Body of pancreas (tissue), 4 donors: ENCODE data around the gene PPP2R5A.

Experiments
- POLR2A ChIP-seq, 3 donors: fragments of 450-650 bp; IDR thresholded peaks; one replicate each; pipeline ENCODE4 v1.6.1; 2016; ENCODE audit warnings: antibody characterized with exemption in 3 of 3, mild to moderate bottlenecking in 2 of 3
- TF ChIP-seq, protein P1 (sequence below), 7 experiments: fragments of 450-650 bp in 4 of 7; fragments of 200-600 bp in 3 of 7; sonication (generic) in 3 of 7; IDR thresholded peaks; one replicate each; pipeline ENCODE4 v1.5.1; 2016 to 2019; ENCODE audit warnings: antibody characterized with exemption in 7 of 7

DNA sequence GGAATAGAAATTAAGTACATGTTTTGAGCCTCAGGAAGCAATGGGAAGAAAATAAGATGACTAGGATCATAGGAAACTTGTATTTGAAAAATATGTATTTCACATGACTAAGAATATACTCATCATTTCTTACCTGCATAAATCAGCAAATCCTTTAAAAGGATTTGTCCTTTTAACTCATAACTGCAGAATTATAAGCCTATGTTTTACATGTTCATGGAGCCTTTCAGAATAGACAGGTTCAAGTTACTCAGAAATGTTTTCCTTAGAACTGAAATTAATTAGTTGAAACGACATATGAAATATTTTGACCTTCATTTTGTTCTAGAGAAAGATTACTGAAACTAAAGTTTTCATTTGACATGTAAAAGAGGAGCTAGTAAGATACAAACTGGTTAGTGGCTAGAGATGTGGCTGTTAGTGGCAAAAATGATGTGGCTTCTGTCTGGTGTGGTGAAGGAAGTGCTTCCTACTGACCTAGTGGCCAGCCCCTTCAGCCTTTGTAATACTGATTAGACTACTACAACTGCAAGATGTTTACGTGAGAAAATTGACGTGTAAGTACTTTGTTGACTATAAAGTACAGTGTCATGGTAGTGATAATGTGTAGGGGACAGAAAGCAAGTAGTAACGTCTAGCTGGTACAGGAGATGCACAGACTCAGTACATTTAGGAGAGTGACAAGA is 74.7 kb downstream of the PPP2R5A start:
- no peak for TF ChIP-seq POLR2A (IDR thresholded peaks at IDR 0.05)
- TF ChIP-seq, protein P1, sequence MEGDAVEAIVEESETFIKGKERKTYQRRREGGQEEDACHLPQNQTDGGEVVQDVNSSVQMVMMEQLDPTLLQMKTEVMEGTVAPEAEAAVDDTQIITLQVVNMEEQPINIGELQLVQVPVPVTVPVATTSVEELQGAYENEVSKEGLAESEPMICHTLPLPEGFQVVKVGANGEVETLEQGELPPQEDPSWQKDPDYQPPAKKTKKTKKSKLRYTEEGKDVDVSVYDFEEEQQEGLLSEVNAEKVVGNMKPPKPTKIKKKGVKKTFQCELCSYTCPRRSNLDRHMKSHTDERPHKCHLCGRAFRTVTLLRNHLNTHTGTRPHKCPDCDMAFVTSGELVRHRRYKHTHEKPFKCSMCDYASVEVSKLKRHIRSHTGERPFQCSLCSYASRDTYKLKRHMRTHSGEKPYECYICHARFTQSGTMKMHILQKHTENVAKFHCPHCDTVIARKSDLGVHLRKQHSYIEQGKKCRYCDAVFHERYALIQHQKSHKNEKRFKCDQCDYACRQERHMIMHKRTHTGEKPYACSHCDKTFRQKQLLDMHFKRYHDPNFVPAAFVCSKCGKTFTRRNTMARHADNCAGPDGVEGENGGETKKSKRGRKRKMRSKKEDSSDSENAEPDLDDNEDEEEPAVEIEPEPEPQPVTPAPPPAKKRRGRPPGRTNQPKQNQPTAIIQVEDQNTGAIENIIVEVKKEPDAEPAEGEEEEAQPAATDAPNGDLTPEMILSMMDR (IDR thresholded peaks at IDR 0.05), result no peak
